B cell (primary cell): Measurements from ENCODE around the gene COBLL1. TPM values are rescaled to one million over a fixed set of nuclear protein-coding genes. Genes with fewer than 3 reads are reported as not detected.

Experiments used
- ATAC-seq: fragments of 200-7000 bp; cut with Tn5 transposase; one replicate; pipeline ENCODE4 v1.10.0; 2021; ENCODE audit warnings: low read depth, mild to moderate bottlenecking, moderate number of reproducible peaks, moderate library complexity
- CTCF ChIA-PET: fragments of 350-600 bp; sonication (Branson Sonifier 250); formaldehyde crosslinking; loops from one replicate; lab custom pipeline; 2021; ENCODE audit warnings: antibody characterized with exemption, inconsistent platforms; lab: Charles Lee
- POLR2A ChIA-PET: fragments of 350-600 bp; sonication (Branson Sonifier 250); formaldehyde crosslinking; loops from one replicate; lab custom pipeline; 2021; ENCODE audit warnings: antibody characterized with exemption; lab: Charles Lee
- DNase-seq: peaks from one replicate; pipeline ENCODE4 v3.0.0; 2013
- H2AFZ ChIP-seq: 2 replicates; pipeline ENCODE4 v1.6.1; 2012; ENCODE audit warnings: mild to moderate bottlenecking, low read depth, low read length; ENCODE audit not compliant: insufficient read depth, poor library complexity, severe bottlenecking
- H3K27ac ChIP-seq, 2 donors: 1 replicate in 1 of 2; 2 replicates in 1 of 2; pipeline ENCODE4 v1.5.1; 2012 to 2013; ENCODE audit warnings: low read length in 2 of 2, mild to moderate bottlenecking in 2 of 2, moderate library complexity in 1 of 2
- H3K27me3 ChIP-seq, 4 experiments: fragments of 200-600 bp in 1 of 4; sonication (generic) in 1 of 4; replicated peaks in 1 of 4; 1 replicate in 2 of 4; 2 replicates in 2 of 4; pipeline versions ENCODE4 v1.6.1 to v1.7.0; 2013 to 2016; ENCODE audit warnings: low read length in 3 of 4, mild to moderate bottlenecking in 2 of 4, mixed read lengths in 1 of 4, moderate library complexity in 1 of 4; ENCODE audit not compliant: insufficient read depth in 4 of 4, control insufficient read depth in 3 of 4; ENCODE audit errors: control extremely low read depth in 1 of 4
- H3K36me3 ChIP-seq, 2 experiments: replicated peaks in 1 of 2; 1 replicate in 1 of 2; 2 replicates in 1 of 2; pipeline versions ENCODE4 v1.6.1 to v1.7.1; 2013; ENCODE audit warnings: low read length in 1 of 2; ENCODE audit not compliant: insufficient read depth in 2 of 2, control insufficient read depth in 1 of 2; ENCODE audit errors: control extremely low read depth in 1 of 2, extremely low read depth in 1 of 2
- H3K4me1 ChIP-seq, 2 donors: fragments of 200-600 bp in 1 of 2; sonication (generic) in 1 of 2; 1 replicate in 1 of 2; 2 replicates in 1 of 2; pipeline versions ENCODE4 v1.5.1 to v1.6.1; 2013 to 2017; ENCODE audit warnings: low read length in 2 of 2; ENCODE audit not compliant: control insufficient read depth in 2 of 2, insufficient read depth in 2 of 2
- H3K4me2 ChIP-seq: replicated peaks from 2 replicates; pipeline ENCODE3; 2012; ENCODE audit warnings: mild to moderate bottlenecking, low read depth, low read length; ENCODE audit not compliant: poor library complexity, severe bottlenecking
- H3K4me3 ChIP-seq, 5 experiments: fragments of 200-600 bp in 1 of 5; sonication (generic) in 1 of 5; 1 replicate in 3 of 5; 2 replicates in 2 of 5; pipeline versions ENCODE4 v1.5.1 to v1.7.0; 2011 to 2016; ENCODE audit warnings: low read length in 4 of 5, mild to moderate bottlenecking in 4 of 5, low read depth in 2 of 5, control low read depth in 1 of 5, moderate library complexity in 1 of 5; ENCODE audit not compliant: insufficient read depth in 1 of 5; ENCODE audit errors: control extremely low read depth in 1 of 5, extremely low read depth in 1 of 5
- H3K79me2 ChIP-seq: fragments of 200-600 bp; sonication (generic); one replicate; pipeline ENCODE4 v1.6.0; 2016; ENCODE audit warnings: low read length; ENCODE audit not compliant: control insufficient read depth, insufficient read depth
- H3K9ac ChIP-seq: fragments of 200-600 bp; sonication (generic); 2 replicates; pipeline ENCODE4 v1.6.1; 2017; ENCODE audit warnings: mild to moderate bottlenecking, low read length, moderate library complexity
- H3K9me3 ChIP-seq, 3 donors: one replicate each; pipeline versions ENCODE4 v1.6.1 to v1.7.1; 2013; ENCODE audit warnings: low read length in 2 of 3; ENCODE audit not compliant: control insufficient read depth in 2 of 3, insufficient read depth in 1 of 3; ENCODE audit errors: control extremely low read depth in 1 of 3
- H4K20me1 ChIP-seq: 2 replicates; pipeline ENCODE4 v1.6.0; 2012; ENCODE audit warnings: mild to moderate bottlenecking, low read length; ENCODE audit not compliant: insufficient read depth, control insufficient read depth, poor library complexity, severe bottlenecking
- H3K27ac Mint-ChIP-seq: one replicate; pipeline ENCODE4 v1.8.0; 2021; ENCODE audit warnings: mixed read lengths
- H3K27me3 Mint-ChIP-seq: one replicate; pipeline ENCODE4 v1.8.0; 2021; ENCODE audit warnings: mixed read lengths
- H3K4me1 Mint-ChIP-seq: one replicate; pipeline ENCODE4 v1.8.0; 2021; ENCODE audit warnings: mixed read lengths
- H3K4me3 Mint-ChIP-seq: one replicate; pipeline ENCODE4 v1.8.0; 2021; ENCODE audit warnings: mixed read lengths
- H3K9me3 Mint-ChIP-seq: one replicate; pipeline ENCODE4 v1.8.0; 2022; ENCODE audit warnings: mixed read lengths; ENCODE audit not compliant: insufficient read depth
- CTCF ChIP-seq: fragments of 200-600 bp; IDR thresholded peaks from one replicate; pipeline ENCODE4 v1.8.0; 2022; ENCODE audit warnings: antibody characterized with exemption, mild to moderate bottlenecking
- EZH2 ChIP-seq: IDR thresholded peaks from 2 replicates; pipeline ENCODE4 v1.6.1; 2012; ENCODE audit warnings: borderline replicate concordance, low read depth, mild to moderate bottlenecking, moderate library complexity, low read length; ENCODE audit not compliant: insufficient read depth, poor library complexity, severe bottlenecking
- WGBS: methylation state at CpG from one replicate; pipeline ENCODE4 v1.1.5; 2013; ENCODE audit warnings: missing lambda C conversion rate; ENCODE audit not compliant: insufficient coverage; 5-methylcytosine and 5-hydroxymethylcytosine counted together
- intact Hi-C: fragments of 100-400 bp; cut with micrococcal nuclease; formaldehyde crosslinking; loops from one replicate; pipeline ENCODE4 v1.10.0; 2022
- polyA plus RNA-seq: library from polyadenylated mRNA; depleted of rRNA; stranded (reverse); fragments of >200 nt; gene quantifications from 2 replicates; pipeline ENCODE4 v1.2.3, GENCODE V29; 2012
- total RNA-seq, 2 donors: library from RNA; stranded (reverse); fragments of 120-200 nt in 1 of 2; gene quantifications; 1 replicate in 1 of 2; 2 replicates in 1 of 2; pipeline versions ENCODE4 v1.2.3 to v1.2.4, GENCODE V29; 2013 to 2022

Gene COBLL1
- total and polyA plus RNA-seq, 2 donors (not counting 1 experiment from before 2014, with no cell fraction given) = 45.1 to 234 TPM

DNA sequence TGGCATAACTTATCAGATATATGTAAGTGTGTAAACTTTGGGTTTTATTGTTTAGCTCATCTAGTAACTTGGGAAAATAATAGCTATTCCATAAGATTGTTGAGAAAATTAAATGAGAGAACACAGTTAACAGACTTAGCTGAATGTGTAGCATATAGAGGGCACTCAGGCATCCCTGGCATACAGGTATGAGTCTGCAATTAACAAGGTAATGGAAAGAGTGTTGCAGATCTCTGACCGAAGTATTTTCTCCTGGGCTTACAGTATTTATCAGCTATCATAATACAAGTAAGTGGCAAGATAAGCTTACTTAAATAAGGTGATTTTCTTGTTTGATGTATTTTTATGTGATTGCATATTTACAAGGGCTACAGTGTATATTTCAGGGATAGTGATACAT is 7.9 kb upstream of the COBLL1 start:
- TF ChIP-seq EZH2 (no peak), CTCF (no peak)
- intact Hi-C loops = loop anchor here (10.0 kb wide), 1 partner anchor 125 kb away; no protein-coding TSS in a partner anchor

GRCh38 chr2:164847981-164848741 is 6.5 kb upstream of the COBLL1 start:
- ChIA-PET POLR2A (no interaction called here), CTCF (interaction anchor here (0.9 to 1.4 kb wide), 3 partner anchors 65 to 113 kb away, joined by 3 to 5 read pairs (median 5); no protein-coding TSS in a partner anchor)
- H3K27me3 Mint-ChIP-seq = no peaks in the 10 kb centered on the region
- DNase-seq (no peak), ATAC-seq (no peak)
- no peak overlapping the region for H3K9ac ChIP-seq
- no peak overlapping the region for H3K27ac Mint-ChIP-seq
- peaks cover 0 to 7% of the 10 kb centered on the region in 2 donors for H3K4me1 ChIP-seq
- H3K4me3 Mint-ChIP-seq = no peak overlapping the region
- no peak overlapping the region for H3K4me3 ChIP-seq
- no peak overlapping the region for H3K27ac ChIP-seq
- no peaks in the 10 kb centered on the region for H3K36me3 ChIP-seq
- H3K9me3 ChIP-seq = no peaks in the 10 kb centered on the region
- H3K4me1 Mint-ChIP-seq = peaks cover 17% of the 10 kb centered on the region
- H2AFZ ChIP-seq = no peak overlapping the region
- H3K4me2 ChIP-seq = no peak overlapping the region
- H4K20me1 ChIP-seq = no peaks in the 10 kb centered on the region
- 100% methylated on average over 1 of the region's 2 CpGs for WGBS
- TF ChIP-seq EZH2 (no peak), CTCF (no peak)
- H3K27me3 ChIP-seq = no peaks in the 10 kb centered on the region
- no peaks in the 10 kb centered on the region for H3K9me3 Mint-ChIP-seq
- H3K79me2 ChIP-seq = peaks cover 11% of the 10 kb centered on the region
- intact Hi-C loops = loop anchor here (10.0 kb wide), 1 partner anchor 127 kb away; no protein-coding TSS in a partner anchor

More for the DNA sequence above, 7.9 kb upstream of the COBLL1 start:
- ChIA-PET POLR2A (no interaction called here), CTCF (interaction anchor here (0.7 to 1.2 kb wide), 4 partner anchors 64 to 111 kb away, joined by 3 to 4 read pairs (median 3); no protein-coding TSS in a partner anchor)
- WGBS = no CpG with 5 or more reads among the region's 1 CpG
- no peak overlapping the region for H2AFZ ChIP-seq
- H3K4me3 ChIP-seq = no peak overlapping the region
- H3K9me3 Mint-ChIP-seq = no peaks in the 10 kb centered on the region
- no peak overlapping the region for H3K9ac ChIP-seq
- H3K4me3 Mint-ChIP-seq = no peak overlapping the region
- peaks cover 0 to 7% of the 10 kb centered on the region in 2 donors for H3K4me1 ChIP-seq
- H3K4me1 Mint-ChIP-seq = peaks cover 12% of the 10 kb centered on the region
- DNase-seq = no peak
- no peaks in the 10 kb centered on the region for H4K20me1 ChIP-seq
- H3K27me3 Mint-ChIP-seq = no peaks in the 10 kb centered on the region
- H3K79me2 ChIP-seq = peaks cover 15% of the 10 kb centered on the region
- H3K27ac Mint-ChIP-seq = no peak overlapping the region
- no peak for ATAC-seq
- no peaks in the 10 kb centered on the region for H3K27me3 ChIP-seq
- no peaks in the 10 kb centered on the region for H3K9me3 ChIP-seq
- no peak overlapping the region for H3K4me2 ChIP-seq
- no peaks in the 10 kb centered on the region for H3K36me3 ChIP-seq
- H3K27ac ChIP-seq = no peak overlapping the region
